Measurements from ENCODE around the gene CNTNAP2. TPM values are rescaled to one million over a fixed set of nuclear protein-coding genes. Genes with fewer than 3 reads are reported as not detected.

Gene CNTNAP2
- total RNA-seq, 1 donor: 7.6 TPM

GRCh38 chr7:146548816-146549215 is 432.2 kb downstream of the CNTNAP2 start:
- no peaks in the 10 kb centered on the region for H3K79me2 ChIP-seq (ENCODE audit: insufficient read depth, low read length)
- no peaks in the 10 kb centered on the region for H3K4me1 ChIP-seq (ENCODE audit: insufficient read depth, low read length)
- H2AFZ ChIP-seq (ENCODE audit: low read length): no peak overlapping the region
- DNase-seq (ENCODE audit: insufficient read length, low spot score, missing footprints): no peak
- H3K4me3 ChIP-seq (ENCODE audit: insufficient read depth, low read length): no peak overlapping the region
- no peak overlapping the region for H3K27ac ChIP-seq (ENCODE audit: low read depth, low read length)
- no peak for TF ChIP-seq CTCF (IDR thresholded peaks at IDR 0.05; ENCODE audit: extremely low read depth, low read depth, low read length)
- H4K20me1 ChIP-seq (ENCODE audit: insufficient read depth, low read length): no peaks in the 10 kb centered on the region
- no peak overlapping the region for H3K4me2 ChIP-seq (ENCODE audit: insufficient read depth, low read length)
- H3K9me3 ChIP-seq (ENCODE audit: low read depth, low read length): no peaks in the 10 kb centered on the region
- H3K36me3 ChIP-seq (ENCODE audit: insufficient read depth, low read length): no peaks in the 10 kb centered on the region
- no peaks in the 10 kb centered on the region for H3K27me3 ChIP-seq (ENCODE audit: insufficient read depth, low read length)

- H2AFZ ChIP-seq (ENCODE audit: low read length): no peak overlapping the region
- no peaks in the 10 kb centered on the region for H3K36me3 ChIP-seq (ENCODE audit: insufficient read depth, low read length)
- H3K4me3 ChIP-seq (ENCODE audit: insufficient read depth, low read length): no peak overlapping the region
- no peaks in the 10 kb centered on the region for H3K79me2 ChIP-seq (ENCODE audit: insufficient read depth, low read length)
- H3K4me1 ChIP-seq (ENCODE audit: insufficient read depth, low read length): no peaks in the 10 kb centered on the region
- TF ChIP-seq CTCF (IDR thresholded peaks at IDR 0.05; ENCODE audit: extremely low read depth, low read depth, low read length): no peak
- no peak overlapping the region for H3K4me2 ChIP-seq (ENCODE audit: insufficient read depth, low read length)
- no peak for DNase-seq (ENCODE audit: insufficient read length, low spot score, missing footprints)
- H3K9me3 ChIP-seq (ENCODE audit: low read depth, low read length): peaks cover 2% of the 10 kb centered on the region
- H3K27me3 ChIP-seq (ENCODE audit: insufficient read depth, low read length): no peaks in the 10 kb centered on the region
- no peaks in the 10 kb centered on the region for H4K20me1 ChIP-seq (ENCODE audit: insufficient read depth, low read length)
- H3K27ac ChIP-seq (ENCODE audit: low read depth, low read length): no peak overlapping the region
Observed at GRCh38 chr7:146554556-146554955, 438.0 kb downstream of the CNTNAP2 start.

- Histone ChIP-seq H3K27ac (ENCODE audit: low read depth, low read length) (no peak overlapping the region), H3K4me3 (ENCODE audit: insufficient read depth, low read length) (no peak overlapping the region), H3K27me3 (ENCODE audit: insufficient read depth, low read length) (no peaks in the 10 kb centered on the region), H3K36me3 (ENCODE audit: insufficient read depth, low read length) (no peaks in the 10 kb centered on the region), H4K20me1 (ENCODE audit: insufficient read depth, low read length) (no peaks in the 10 kb centered on the region), H2AFZ (ENCODE audit: low read length) (no peak overlapping the region), H3K79me2 (ENCODE audit: insufficient read depth, low read length) (no peaks in the 10 kb centered on the region), H3K4me1 (ENCODE audit: insufficient read depth, low read length) (no peaks in the 10 kb centered on the region), H3K9me3 (ENCODE audit: low read depth, low read length) (peaks cover 2% of the 10 kb centered on the region), H3K4me2 (ENCODE audit: insufficient read depth, low read length) (no peak overlapping the region)
- no peak for DNase-seq (ENCODE audit: insufficient read length, low spot score, missing footprints)
- TF ChIP-seq CTCF (IDR thresholded peaks at IDR 0.05; ENCODE audit: extremely low read depth, low read depth, low read length): no peak
Observed at GRCh38 chr7:146557971-146558469, 441.4 kb downstream of the CNTNAP2 start.

GRCh38 chr7:146565872-146566271 is 449.3 kb downstream of the CNTNAP2 start:
- Histone ChIP-seq H3K36me3 (ENCODE audit: insufficient read depth, low read length) (no peaks in the 10 kb centered on the region), H3K27me3 (ENCODE audit: insufficient read depth, low read length) (no peaks in the 10 kb centered on the region), H3K4me3 (ENCODE audit: insufficient read depth, low read length) (no peak overlapping the region), H3K4me1 (ENCODE audit: insufficient read depth, low read length) (no peaks in the 10 kb centered on the region), H3K79me2 (ENCODE audit: insufficient read depth, low read length) (no peaks in the 10 kb centered on the region), H4K20me1 (ENCODE audit: insufficient read depth, low read length) (no peaks in the 10 kb centered on the region), H2AFZ (ENCODE audit: low read length) (no peak overlapping the region), H3K27ac (ENCODE audit: low read depth, low read length) (no peak overlapping the region), H3K9me3 (ENCODE audit: low read depth, low read length) (no peaks in the 10 kb centered on the region), H3K4me2 (ENCODE audit: insufficient read depth, low read length) (no peak overlapping the region)
- DNase-seq (ENCODE audit: insufficient read length, low spot score, missing footprints): no peak
- no peak for TF ChIP-seq CTCF (IDR thresholded peaks at IDR 0.05; ENCODE audit: extremely low read depth, low read depth, low read length)
